OCI-LY1 (cell line): ENCODE measurements around the gene HS1BP3.

Experiments used
- H2AFZ ChIP-seq: fragments of 200-600 bp; sonication (generic), shearing (Covaris generic); 2 replicates; pipeline ENCODE4 v1.6.0; 2014; ENCODE audit warnings: antibody characterized with exemption, mild to moderate bottlenecking, low read length
- H3F3A ChIP-seq: fragments of 200-600 bp; sonication (generic), shearing (Covaris generic); 2 replicates; pipeline ENCODE4 v1.6.0; 2014; ENCODE audit warnings: mild to moderate bottlenecking, antibody characterized with exemption, low read length, moderate library complexity; ENCODE audit not compliant: insufficient read depth
- H3K27ac ChIP-seq: fragments of 200-600 bp; sonication (generic); 2 replicates; pipeline ENCODE4 v1.5.1; 2014; ENCODE audit warnings: low read length, mixed run types, mild to moderate bottlenecking, low read depth; ENCODE audit not compliant: poor library complexity, severe bottlenecking
- H3K27me3 ChIP-seq: fragments of 200-600 bp; sonication (generic); 2 replicates; pipeline ENCODE4 v1.6.0; 2014; ENCODE audit warnings: antibody characterized with exemption, mild to moderate bottlenecking, low read length, moderate library complexity; ENCODE audit not compliant: insufficient read depth
- H3K36me3 ChIP-seq: fragments of 200-600 bp; sonication (generic); 2 replicates; pipeline ENCODE4 v1.6.1; 2014; ENCODE audit warnings: mild to moderate bottlenecking, antibody characterized with exemption, low read length, moderate library complexity, mixed read lengths; ENCODE audit not compliant: insufficient read depth
- H3K4me1 ChIP-seq: fragments of 200-600 bp; sonication (generic); 2 replicates; pipeline ENCODE4 v1.5.1; 2014; ENCODE audit warnings: mild to moderate bottlenecking, low read length, moderate library complexity; ENCODE audit not compliant: insufficient read depth, severe bottlenecking
- H3K4me2 ChIP-seq: fragments of 200-600 bp; sonication (generic), shearing (Covaris generic); 2 replicates; pipeline ENCODE4 v1.6.1; 2014; ENCODE audit warnings: low read length
- H3K4me3 ChIP-seq: fragments of 200-600 bp; sonication (generic); 2 replicates; pipeline ENCODE4 v1.5.1; 2014; ENCODE audit warnings: low read length, low read depth, mild to moderate bottlenecking, mixed read lengths; ENCODE audit not compliant: poor library complexity, severe bottlenecking
- H3K79me2 ChIP-seq: fragments of 200-600 bp; shearing (Covaris generic); 2 replicates; pipeline ENCODE4 v1.6.1; 2016; ENCODE audit warnings: mixed run types, low read length, mixed read lengths; ENCODE audit not compliant: insufficient read depth
- H3K9ac ChIP-seq: fragments of 200-600 bp; sonication (generic), shearing (Covaris generic); 2 replicates; pipeline ENCODE4 v1.6.1; 2014; ENCODE audit warnings: mild to moderate bottlenecking, low read length, mixed read lengths
- H3K9me2 ChIP-seq: fragments of 200-600 bp; sonication (generic), shearing (Covaris generic); 2 replicates; pipeline ENCODE4 v1.6.1; 2014; ENCODE audit warnings: low read depth, mild to moderate bottlenecking, low read length, mixed read lengths
- H3K9me3 ChIP-seq: fragments of 200-600 bp; shearing (Covaris generic); 2 replicates; pipeline ENCODE4 v1.6.1; 2014; ENCODE audit warnings: low read length, mixed read lengths
- H4K20me1 ChIP-seq: fragments of 200-600 bp; sonication (generic), shearing (Covaris generic); 2 replicates; pipeline ENCODE4 v1.6.0; 2016; ENCODE audit warnings: mild to moderate bottlenecking, low read length; ENCODE audit not compliant: insufficient read depth
- CTCF ChIP-seq: fragments of 200-600 bp; sonication (generic), shearing (Covaris generic); IDR thresholded peaks from 2 replicates; pipeline ENCODE4 v1.5.1; 2017; ENCODE audit warnings: mild to moderate bottlenecking, antibody characterized with exemption, low read length, moderate library complexity, mixed read lengths
- EZH2 ChIP-seq: fragments of 200-600 bp; sonication (generic), shearing (Covaris generic); IDR thresholded peaks from 2 replicates; pipeline ENCODE4 v1.8.0; 2017; ENCODE audit warnings: borderline replicate concordance, mixed run types, mild to moderate bottlenecking, antibody characterized with exemption, low read length, moderate library complexity, mixed read lengths

The HS1BP3 gene

GRCh38 chr2:20656561-20656960 is 5.7 kb upstream of the HS1BP3 start:
- 0 out of 2 replicates have a peak, but pooled peaks cover 3% of the 10 kb centered on the region for H3K27me3 ChIP-seq

GRCh38 chr2:20654535-20654813 is 3.6 kb upstream of the HS1BP3 start:
- no peak overlapping the region for H2AFZ ChIP-seq
- no peak overlapping the region for H3K4me2 ChIP-seq
- no peaks in the 10 kb centered on the region for H3K9me3 ChIP-seq

More at GRCh38 chr2:20656561-20656960, 5.7 kb upstream of the HS1BP3 start:
- Histone ChIP-seq H3K36me3 (no peaks in the 10 kb centered on the region), H4K20me1 (no peaks in the 10 kb centered on the region), H3K4me1 (peaks cover 3% of the 10 kb centered on the region), H3K27ac (no peak overlapping the region), H3K9me3 (no peaks in the 10 kb centered on the region), H3K9me2 (no peaks in the 10 kb centered on the region), H2AFZ (no peak overlapping the region), H3K9ac (no peak overlapping the region), H3K4me3 (no peak overlapping the region), H3K4me2 (no peak overlapping the region), H3K79me2 (no peaks in the 10 kb centered on the region), H3F3A (no peaks in the 10 kb centered on the region)
- no peak for TF ChIP-seq CTCF
- TF ChIP-seq EZH2 = no peak

GRCh38 chr2:20653695-20654534 is 3.0 kb upstream of the HS1BP3 start:
- H3F3A ChIP-seq = no peaks in the 10 kb centered on the region
- peaks cover 17% of the 10 kb centered on the region for H3K4me1 ChIP-seq
- H3K27me3 ChIP-seq = 0 out of 2 replicates have a peak, but pooled peaks cover 3% of the 10 kb centered on the region
- no peak overlapping the region for H2AFZ ChIP-seq
- H3K9me2 ChIP-seq = no peaks in the 10 kb centered on the region
- H3K79me2 ChIP-seq = no peaks in the 10 kb centered on the region
- H3K36me3 ChIP-seq = no peaks in the 10 kb centered on the region
- H3K4me2 ChIP-seq = no peak overlapping the region
- no peaks in the 10 kb centered on the region for H4K20me1 ChIP-seq
- no peaks in the 10 kb centered on the region for H3K9me3 ChIP-seq
- H3K9ac ChIP-seq = no peak overlapping the region
- H3K4me3 ChIP-seq = no peak overlapping the region
- TF ChIP-seq CTCF (peak; percentile 46; the same call in 1 of the 2 replicates), EZH2 (no peak)
- no peak overlapping the region for H3K27ac ChIP-seq

More at GRCh38 chr2:20654535-20654813, 3.6 kb upstream of the HS1BP3 start:
- Histone ChIP-seq H3K79me2 (no peaks in the 10 kb centered on the region), H3K27me3 (0 out of 2 replicates have a peak, but pooled peaks cover 3% of the 10 kb centered on the region), H3K27ac (no peak overlapping the region), H3K9ac (no peak overlapping the region), H3K4me1 (peaks cover 17% of the 10 kb centered on the region), H3F3A (no peaks in the 10 kb centered on the region), H4K20me1 (no peaks in the 10 kb centered on the region), H3K4me3 (no peak overlapping the region), H3K9me2 (no peaks in the 10 kb centered on the region), H3K36me3 (no peaks in the 10 kb centered on the region)
- TF ChIP-seq EZH2 (no peak), CTCF (no peak)
